ENCODE results near the gene WDTC1.

GRCh38 chr1:27343639-27344025 lies 109.2 kb downstream of the WDTC1 start:
- TF ChIP-seq POLR2A (IDR thresholded peaks at IDR 0.05; ENCODE audit: low read depth) (no peak), CTCF (IDR thresholded peaks at IDR 0.05) (no peak), EP300 (IDR thresholded peaks at IDR 0.05) (no peak)

All from esophagus muscularis mucosa (tissue), 4 donors.